Osteocyte (in vitro differentiated cells): Measurements from ENCODE around the gene STRA8. TPM values are rescaled to one million over a fixed set of nuclear protein-coding genes. Genes with fewer than 3 reads are reported as not detected.

Source experiments
- DNase-seq: peaks from one replicate; pipeline ENCODE4 v3.0.0; 2021; ENCODE audit warnings: mixed read lengths; ENCODE audit not compliant: unreplicated experiment; ENCODE audit errors: extremely low spot score
- H3K27ac Mint-ChIP-seq: one replicate; pipeline ENCODE4 v1.8.0; 2021; ENCODE audit warnings: mild to moderate bottlenecking, mixed read lengths; ENCODE audit not compliant: unreplicated experiment
- H3K27me3 Mint-ChIP-seq: one replicate; pipeline ENCODE4 v1.8.0; 2021; ENCODE audit warnings: mixed read lengths; ENCODE audit not compliant: unreplicated experiment
- H3K36me3 Mint-ChIP-seq: one replicate; pipeline ENCODE4 v1.8.0; 2021; ENCODE audit warnings: mixed read lengths; ENCODE audit not compliant: unreplicated experiment
- H3K4me1 Mint-ChIP-seq: one replicate; pipeline ENCODE4 v1.8.0; 2021; ENCODE audit warnings: mixed read lengths; ENCODE audit not compliant: unreplicated experiment
- H3K4me3 Mint-ChIP-seq: one replicate; pipeline ENCODE4 v1.8.0; 2021; ENCODE audit warnings: mild to moderate bottlenecking, moderate library complexity, mixed read lengths; ENCODE audit not compliant: unreplicated experiment
- H3K9me3 Mint-ChIP-seq: one replicate; pipeline ENCODE4 v1.8.0; 2021; ENCODE audit warnings: mixed read lengths; ENCODE audit not compliant: unreplicated experiment
- CTCF ChIP-seq: fragments of 200-600 bp; sonication (generic); IDR thresholded peaks from 2 replicates; pipeline ENCODE4 v1.5.0; 2021; ENCODE audit warnings: antibody characterized with exemption, mild to moderate bottlenecking, moderate library complexity
- microRNA-seq: library from miRNA; unstranded; fragments of <30 nt; microRNA quantifications from one replicate; pipeline ENCODE4 v1.1.0, GENCODE V29; 2020; ENCODE audit not compliant: unreplicated experiment
- total RNA-seq: library from RNA; stranded (reverse); gene quantifications from 2 replicates; pipeline ENCODE4 v1.2.1, GENCODE V29; 2021

Gene STRA8
- total RNA-seq, 1 donor from 2014 or later, result not detected

- Mint-ChIP-seq H3K9me3 (no peaks in the 10 kb centered on the region), H3K36me3 (no peaks in the 10 kb centered on the region), H3K27me3 (peaks cover 31% of the 10 kb centered on the region), H3K4me1 (no peaks in the 10 kb centered on the region), H3K27ac (no peak overlapping the region), H3K4me3 (no peak overlapping the region)
- TF ChIP-seq CTCF, result no peak
- DNase-seq, result peak; percentile 32
These were observed 58.2 kb downstream of the STRA8 start for GRCh38 chr7:135291809-135292253.

GRCh38 chr7:135299235-135299634 lies 65.6 kb downstream of the STRA8 start:
- DNase-seq, result no peak
- H3K9me3 Mint-ChIP-seq, result peaks cover 5% of the 10 kb centered on the region
- no peaks in the 10 kb centered on the region for H3K4me1 Mint-ChIP-seq
- no peak overlapping the region for H3K27ac Mint-ChIP-seq
- no peak overlapping the region for H3K4me3 Mint-ChIP-seq
- peaks cover 3% of the 10 kb centered on the region for H3K36me3 Mint-ChIP-seq
- no peak for TF ChIP-seq CTCF
- peaks cover 48% of the 10 kb centered on the region for H3K27me3 Mint-ChIP-seq

GRCh38 chr7:135300913-135301765 lies 67.5 kb downstream of the STRA8 start:
- Mint-ChIP-seq H3K27ac (no peak overlapping the region), H3K9me3 (peaks cover 5% of the 10 kb centered on the region), H3K4me1 (no peaks in the 10 kb centered on the region), H3K4me3 (no peak overlapping the region), H3K27me3 (peaks cover 45% of the 10 kb centered on the region), H3K36me3 (peaks cover 3% of the 10 kb centered on the region)
- DNase-seq, result peak; percentile 19
- no peak for TF ChIP-seq CTCF

Small RNA genes within 50 kb of the gene (microRNA-seq; reads per million reads assigned to microRNA genes)
- gene MIR6509, result not detected

Other genes with a start within 250 kb of the STRA8 start
- gene AGBL3, start 247.3 kb upstream of the STRA8 start, total RNA-seq, result 1.2 and 1.3 TPM in 2 replicates
- gene TMEM140, start 85.8 kb upstream of the STRA8 start, total RNA-seq, result 0.18 TPM in 1 of 2 replicates, not detected in the other
- 38.6 and 39.1 TPM in 2 replicates for gene CYREN, start 63.1 kb upstream of the STRA8 start, total RNA-seq
- 10.8 and 11.1 TPM in 2 replicates for gene WDR91, start 22.3 kb upstream of the STRA8 start, total RNA-seq